ENCODE measurements around the gene C11orf52.
"Not testable (repeated sequence)": the region's sequence is repeated elsewhere in the genome, so short reads cannot be mapped to it uniquely, and the experiment has no call there.

Gene C11orf52

GRCh38 chr11:111918390-111919256 lies at the start of gene C11orf52:
TSS of gene C11orf52 (plus strand) at chr11:111918913. CDS start at chr11:111918973, 60 bp downstream.
- no peak for DNase-seq (ENCODE audit: low spot score)

GRCh38 chr11:111870113-111870512 lies 48.6 kb upstream of the C11orf52 start:
- no peak for DNase-seq (ENCODE audit: low spot score)

GRCh38 chr11:111870522-111870885 lies 48.2 kb upstream of the C11orf52 start:
- DNase-seq (ENCODE audit: low spot score): no peak

GRCh38 chr11:111870886-111871692 lies 47.6 kb upstream of the C11orf52 start, which contains the start of gene ALG9:
TSS of gene ALG9 (minus strand) at chr11:111871581. CDS start at chr11:111871482, 99 bp downstream.
- DNase-seq (ENCODE audit: low spot score): peak; percentile 74

GRCh38 chr11:111871693-111872161 lies 47.0 kb upstream of the C11orf52 start:
- DNase-seq (ENCODE audit: low spot score): no peak

GRCh38 chr11:111878385-111878848 lies 40.3 kb upstream of the C11orf52 start:
- DNase-seq (ENCODE audit: low spot score): no peak

GRCh38 chr11:111878849-111879636 lies 39.7 kb upstream of the C11orf52 start, which contains the start of the genes CFAP68 and FDXACB1:
TSS of gene CFAP68 (plus strand) at chr11:111879541. CDS start at chr11:111879561, 20 bp downstream.
TSS of gene FDXACB1 (minus strand) at chr11:111879165. CDS start at chr11:111879132, 33 bp downstream.
- DNase-seq (ENCODE audit: low spot score): peak; percentile 92

- DNase-seq (ENCODE audit: low spot score): no peak
Measured at GRCh38 chr11:111879637-111879960, 39.1 kb upstream of the C11orf52 start.

GRCh38 chr11:111882202-111882601 lies 36.5 kb upstream of the C11orf52 start:
- DNase-seq (ENCODE audit: low spot score): no peak

- DNase-seq (ENCODE audit: low spot score): not testable (repeated sequence)
Measured at GRCh38 chr11:111885053-111885452, 33.7 kb upstream of the C11orf52 start.

- DNase-seq (ENCODE audit: low spot score): no peak
Measured at GRCh38 chr11:111886032-111886431, 32.7 kb upstream of the C11orf52 start.

GRCh38 chr11:111886844-111887243 lies 31.9 kb upstream of the C11orf52 start:
- no peak for DNase-seq (ENCODE audit: low spot score)

GRCh38 chr11:111905411-111905810 lies 13.3 kb upstream of the C11orf52 start:
- no peak for DNase-seq (ENCODE audit: low spot score)

- no peak for DNase-seq (ENCODE audit: low spot score)
Measured at GRCh38 chr11:111906680-111907079, 12.0 kb upstream of the C11orf52 start.

- DNase-seq (ENCODE audit: low spot score): no peak
Measured at GRCh38 chr11:111908639-111909305, 9.9 kb upstream of the C11orf52 start.

GRCh38 chr11:111909378-111909777 lies 9.3 kb upstream of the C11orf52 start:
- DNase-seq (ENCODE audit: low spot score): no peak

- no peak for DNase-seq (ENCODE audit: low spot score)
Measured at GRCh38 chr11:111910676-111911562, 7.8 kb upstream of the C11orf52 start.

- peak; percentile 86 for DNase-seq (ENCODE audit: low spot score)
Measured at GRCh38 chr11:111911563-111912401, 6.9 kb upstream of the C11orf52 start, which contains the start of gene CRYAB. TSS of gene CRYAB (minus strand) at chr11:111911770. CDS start at chr11:111911724, 46 bp downstream.

- DNase-seq (ENCODE audit: low spot score): no peak
Measured at GRCh38 chr11:111912535-111912934, 6.2 kb upstream of the C11orf52 start, which contains the start of gene HSPB2. TSS of gene HSPB2 (plus strand) at chr11:111912734. CDS start at chr11:111912830, 96 bp downstream.

All from hepatic stellate cell (primary cell).